Smooth muscle cell of the brain vasculature (primary cell): ENCODE measurements around the gene POTEC.
"Not testable (repeated sequence)": the region's sequence is repeated elsewhere in the genome, so short reads cannot be mapped to it uniquely, and the experiment has no call there.

Experiments used
- DNase-seq: peaks from one replicate; pipeline ENCODE4 v3.0.0-alpha.2; 2012; ENCODE audit warnings: low read depth, low spot score

POTEC gene

GRCh38 chr18:14543446-14543964 lies at the start of gene POTEC:
TSS of gene POTEC (minus strand) at chr18:14543600. CDS start at chr18:14543146, 454 bp downstream.
- not testable (repeated sequence) for DNase-seq

- DNase-seq = no peak
These were observed 34.6 kb upstream of the POTEC start for GRCh38 chr18:14577971-14578370.

GRCh38 chr18:14559502-14559901 lies 16.1 kb upstream of the POTEC start:
- not testable (repeated sequence) for DNase-seq

GRCh38 chr18:14531659-14532058 lies 11.7 kb downstream of the POTEC start:
- not testable (repeated sequence) for DNase-seq

GRCh38 chr18:14510707-14511106 lies 32.7 kb downstream of the POTEC start:
- DNase-seq = not testable (repeated sequence)

- DNase-seq = not testable (repeated sequence)
These were observed 39.7 kb downstream of the POTEC start for GRCh38 chr18:14503691-14504090.

GRCh38 chr18:14501894-14502293 lies 41.5 kb downstream of the POTEC start:
- not testable (repeated sequence) for DNase-seq

GRCh38 chr18:14489256-14490014 lies 54.0 kb downstream of the POTEC start:
- not testable (repeated sequence) for DNase-seq

GRCh38 chr18:14488789-14489188 lies 54.6 kb downstream of the POTEC start:
- DNase-seq = not testable (repeated sequence)

GRCh38 chr18:14486926-14487580 lies 56.3 kb downstream of the POTEC start:
- DNase-seq = not testable (repeated sequence)

GRCh38 chr18:14479076-14479475 lies 64.3 kb downstream of the POTEC start:
- DNase-seq = not testable (repeated sequence)

- DNase-seq = not testable (repeated sequence)
These were observed 67.9 kb downstream of the POTEC start for GRCh38 chr18:14475520-14475919.

- DNase-seq = not testable (repeated sequence)
These were observed 68.6 kb downstream of the POTEC start for GRCh38 chr18:14474752-14475151.

- DNase-seq = not testable (repeated sequence)
These were observed 69.2 kb downstream of the POTEC start for GRCh38 chr18:14474007-14474720.

- not testable (repeated sequence) for DNase-seq
These were observed 70.0 kb downstream of the POTEC start for GRCh38 chr18:14473250-14474006.

GRCh38 chr18:14471286-14471685 lies 72.1 kb downstream of the POTEC start:
- not testable (repeated sequence) for DNase-seq

GRCh38 chr18:14470446-14470845 lies 73.0 kb downstream of the POTEC start:
- DNase-seq = not testable (repeated sequence)

GRCh38 chr18:14470046-14470445 lies 73.4 kb downstream of the POTEC start:
- not testable (repeated sequence) for DNase-seq

GRCh38 chr18:14465989-14466388 lies 77.4 kb downstream of the POTEC start:
- DNase-seq = not testable (repeated sequence)
